Central memory CD8-positive, alpha-beta T cell (primary cell): Measurements from ENCODE around the gene SH2B3.
"Not testable (repeated sequence)": the region's sequence is repeated elsewhere in the genome, so short reads cannot be mapped to it uniquely, and the experiment has no call there.

Source experiments
- ATAC-seq: fragments of 150-1000 bp; cut with Tn5 transposase; replicated peaks from 2 replicates; pipeline ENCODE4 v1.10.0; 2022; ENCODE audit warnings: mild to moderate bottlenecking, moderate FRiP score, moderate number of reproducible peaks; ENCODE audit not compliant: poor library complexity, severe bottlenecking; ENCODE audit errors: extremely low read depth
- DNase-seq, 2 donors: peaks; one replicate each; pipeline ENCODE4 v3.0.0; 2021; ENCODE audit warnings: low spot score in 2 of 2
- H3K27ac Mint-ChIP-seq: one replicate; pipeline ENCODE4 v1.8.0; 2022; ENCODE audit warnings: low read depth, mild to moderate bottlenecking, moderate library complexity, mixed read lengths
- H3K27me3 Mint-ChIP-seq: one replicate; pipeline ENCODE4 v1.8.0; 2022; ENCODE audit warnings: mixed read lengths
- H3K36me3 Mint-ChIP-seq: one replicate; pipeline ENCODE4 v1.8.0; 2022; ENCODE audit warnings: mild to moderate bottlenecking, moderate library complexity, mixed read lengths; ENCODE audit not compliant: insufficient read depth
- H3K4me1 Mint-ChIP-seq: one replicate; pipeline ENCODE4 v1.8.0; 2022; ENCODE audit warnings: mixed read lengths
- H3K4me3 Mint-ChIP-seq: one replicate; pipeline ENCODE4 v1.8.0; 2022; ENCODE audit warnings: mild to moderate bottlenecking, moderate library complexity, mixed read lengths
- H3K9me3 Mint-ChIP-seq: one replicate; pipeline ENCODE4 v1.8.0; 2022; ENCODE audit warnings: mixed read lengths

The SH2B3 gene

DNA sequence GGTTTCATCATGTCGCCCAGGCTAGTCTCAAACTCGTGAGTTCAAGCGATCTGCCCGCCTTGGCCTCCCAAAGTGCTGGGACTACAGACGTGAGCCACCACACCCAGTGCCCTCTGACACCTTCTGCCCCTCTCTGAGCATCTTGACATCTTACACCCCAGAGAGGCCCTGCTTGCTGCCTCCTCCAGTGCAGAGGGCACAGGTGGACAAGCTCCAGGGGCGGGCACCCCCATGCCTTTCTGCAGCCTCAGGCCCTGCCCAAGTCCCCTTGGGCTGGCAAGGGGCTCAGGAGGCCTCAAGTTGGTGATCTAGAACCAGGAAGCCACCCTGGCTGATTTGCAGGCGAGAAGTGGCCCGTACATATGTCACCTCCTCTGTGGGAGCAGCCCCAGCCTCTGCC is 11.2 kb upstream of the SH2B3 start:
- no peaks in the 10 kb centered on the region for H3K9me3 Mint-ChIP-seq
- H3K27me3 Mint-ChIP-seq = no peaks in the 10 kb centered on the region
- DNase-seq (no peak), ATAC-seq (no peak)
- H3K36me3 Mint-ChIP-seq = peaks cover 1% of the 10 kb centered on the region
- H3K4me1 Mint-ChIP-seq = peaks cover 8% of the 10 kb centered on the region
- no peak overlapping the region for H3K27ac Mint-ChIP-seq
- no peak overlapping the region for H3K4me3 Mint-ChIP-seq

DNA sequence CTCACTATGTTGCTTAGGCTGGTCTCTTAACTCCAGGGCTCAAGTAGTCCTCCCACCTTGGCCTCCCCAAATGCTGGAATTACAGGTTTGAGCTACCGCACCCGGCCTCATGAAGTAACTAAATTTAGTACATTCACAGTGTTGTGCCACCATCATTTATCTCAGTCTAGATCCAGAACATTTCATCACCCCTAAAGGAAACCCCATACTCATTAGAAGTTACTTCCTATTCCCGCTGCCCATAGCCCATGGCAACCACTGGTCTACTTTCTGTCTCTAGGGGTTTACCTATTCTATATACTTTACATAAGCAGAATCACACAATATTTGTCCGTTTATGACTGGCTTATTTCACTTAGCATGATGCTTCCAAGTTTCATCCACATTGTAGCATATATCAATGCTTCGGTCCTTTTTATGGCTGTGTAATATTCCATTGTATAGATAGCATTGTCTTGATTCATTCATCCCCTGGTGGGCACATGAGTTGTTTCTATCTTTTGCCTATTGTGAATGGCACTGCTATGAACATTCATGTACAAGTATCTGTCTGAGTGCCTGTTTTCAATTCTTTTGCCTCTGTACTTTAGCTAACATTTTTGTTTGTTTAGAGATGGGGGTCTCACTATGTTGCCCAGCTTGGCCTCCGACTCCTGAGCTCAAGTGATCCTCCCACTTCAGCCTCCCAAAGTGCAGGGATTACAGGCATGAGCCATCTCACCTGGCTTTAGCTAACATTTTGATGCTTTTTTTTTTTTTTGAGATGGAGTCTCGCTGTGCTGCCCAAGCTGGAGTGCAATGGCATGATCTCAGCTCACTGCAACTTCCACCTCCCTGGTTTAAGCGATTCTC is 10.2 kb upstream of the SH2B3 start:
- H3K4me1 Mint-ChIP-seq = peaks cover 13% of the 10 kb centered on the region

DNA sequence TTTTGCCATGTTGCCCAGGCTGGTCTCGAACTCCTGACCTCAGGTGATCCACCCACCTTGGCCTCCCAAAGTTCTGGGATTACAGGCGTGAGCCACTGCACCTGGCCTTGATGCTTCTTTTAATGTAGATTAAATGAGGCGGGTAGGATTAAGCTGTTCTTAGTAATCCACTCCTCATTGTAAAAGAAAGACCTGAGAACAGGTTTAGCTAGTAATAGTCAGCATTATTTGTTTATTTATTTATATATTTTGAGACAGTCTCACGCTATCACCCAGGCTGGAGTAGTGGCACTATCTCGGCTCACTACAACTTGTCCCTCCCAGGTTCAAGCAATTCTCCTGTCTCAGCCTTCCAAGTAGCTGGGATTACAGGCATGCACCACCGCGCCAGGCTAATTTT is 9.5 kb upstream of the SH2B3 start:
- H3K36me3 Mint-ChIP-seq, H3K27me3 Mint-ChIP-seq, H3K9me3 Mint-ChIP-seq, DNase-seq, ATAC-seq, H3K27ac Mint-ChIP-seq, H3K4me3 Mint-ChIP-seq: not testable (repeated sequence)
- H3K4me1 Mint-ChIP-seq = peaks cover 13% of the 10 kb centered on the region

More for the DNA sequence above, 10.2 kb upstream of the SH2B3 start:
- H3K27ac Mint-ChIP-seq = no peak overlapping the region
- H3K27me3 Mint-ChIP-seq = no peaks in the 10 kb centered on the region
- ATAC-seq = no peak
- no peaks in the 10 kb centered on the region for H3K9me3 Mint-ChIP-seq
- DNase-seq = no peak
- H3K4me3 Mint-ChIP-seq = no peak overlapping the region
- peaks cover 2% of the 10 kb centered on the region for H3K36me3 Mint-ChIP-seq

DNA sequence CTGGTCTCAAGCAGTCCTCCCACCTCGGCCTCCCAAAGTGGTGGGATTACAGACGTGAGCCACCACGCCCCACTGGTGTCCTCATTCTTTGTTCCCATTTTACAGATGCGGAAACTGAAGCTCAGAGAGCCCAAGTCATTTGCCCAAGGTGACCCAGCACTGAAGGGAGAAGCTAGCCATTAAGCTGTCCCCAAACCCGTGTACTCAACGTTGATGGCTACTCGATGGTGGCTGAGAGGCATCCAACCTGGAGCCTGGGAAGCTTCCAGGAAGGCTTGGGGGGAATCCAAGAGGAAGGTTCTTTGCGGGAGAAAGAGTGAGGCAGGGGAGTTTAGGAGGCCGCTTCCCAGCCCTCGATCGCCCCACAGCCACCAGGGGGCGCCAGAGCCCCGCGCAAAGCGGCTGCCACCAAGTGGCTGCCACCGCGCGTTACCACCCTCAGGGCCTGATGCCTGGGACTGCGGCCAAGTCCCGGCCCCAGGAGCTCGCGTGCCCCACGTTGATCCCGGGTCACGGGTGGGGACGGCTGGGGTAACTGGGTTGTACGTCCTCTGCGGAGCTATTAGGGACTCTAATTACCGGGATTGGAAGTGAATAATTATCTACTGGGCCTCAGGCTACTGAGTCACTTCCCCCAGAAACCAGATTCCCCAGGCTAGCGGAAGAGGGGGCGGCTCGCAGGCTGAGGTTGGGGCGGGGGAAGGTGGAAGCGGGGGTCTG is 8.8 kb upstream of the SH2B3 start:
- Mint-ChIP-seq H3K4me1 (peaks cover 13% of the 10 kb centered on the region), H3K27me3 (no peaks in the 10 kb centered on the region), H3K36me3 (peaks cover 2% of the 10 kb centered on the region), H3K9me3 (no peaks in the 10 kb centered on the region), H3K4me3 (peak overlapping the region; percentile 70), H3K27ac (peak overlapping the region; percentile 74)
- DNase-seq = peak; percentile 72 to 89
- peak; percentile 90 for ATAC-seq

- no peak for DNase-seq
- no peaks in the 10 kb centered on the region for H3K27me3 Mint-ChIP-seq
- peaks cover 21% of the 10 kb centered on the region for H3K4me1 Mint-ChIP-seq
- ATAC-seq = no peak
- H3K36me3 Mint-ChIP-seq = peaks cover 2% of the 10 kb centered on the region
- no peaks in the 10 kb centered on the region for H3K9me3 Mint-ChIP-seq
- no peak overlapping the region for H3K4me3 Mint-ChIP-seq
- no peak overlapping the region for H3K27ac Mint-ChIP-seq
Measured at GRCh38 chr12:111398530-111398929, 7.2 kb upstream of the SH2B3 start.

GRCh38 chr12:111399741-111400404 is 5.8 kb upstream of the SH2B3 start:
- Mint-ChIP-seq H3K27ac (peak overlapping the region; percentile 79), H3K4me1 (peaks cover 34% of the 10 kb centered on the region)
- not testable (repeated sequence) for DNase-seq, H3K9me3 Mint-ChIP-seq, H3K27me3 Mint-ChIP-seq, ATAC-seq, H3K36me3 Mint-ChIP-seq, H3K4me3 Mint-ChIP-seq

- Mint-ChIP-seq H3K4me3 (no peak overlapping the region), H3K36me3 (peaks cover 6% of the 10 kb centered on the region), H3K4me1 (peaks cover 35% of the 10 kb centered on the region), H3K27ac (no peak overlapping the region), H3K27me3 (no peaks in the 10 kb centered on the region), H3K9me3 (no peaks in the 10 kb centered on the region)
- no peak for DNase-seq
- no peak for ATAC-seq
Measured at GRCh38 chr12:111401167-111401605, 4.5 kb upstream of the SH2B3 start.

DNA sequence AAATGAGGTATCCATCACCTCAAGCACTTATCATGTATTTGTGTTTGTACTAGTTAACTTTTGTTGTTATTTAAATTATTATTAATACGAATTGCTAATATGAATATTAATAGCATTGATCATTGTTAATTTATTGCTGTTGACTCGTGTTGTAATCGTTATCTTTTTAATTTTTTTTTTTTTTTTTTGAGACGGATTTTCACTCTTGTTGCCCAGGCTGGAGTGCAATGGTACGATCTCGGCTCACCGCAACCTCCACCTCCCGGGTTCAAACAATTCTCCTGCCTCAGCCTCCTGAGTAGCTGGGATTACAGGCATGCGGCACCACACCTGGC is 3.3 kb upstream of the SH2B3 start:
- not testable (repeated sequence) for ATAC-seq, H3K9me3 Mint-ChIP-seq, DNase-seq, H3K27me3 Mint-ChIP-seq
- Mint-ChIP-seq H3K4me1 (peaks cover 39% of the 10 kb centered on the region), H3K27ac (peak overlapping the region; percentile 93), H3K36me3 (peaks cover 12% of the 10 kb centered on the region), H3K4me3 (peak overlapping the region; percentile 76)

DNA sequence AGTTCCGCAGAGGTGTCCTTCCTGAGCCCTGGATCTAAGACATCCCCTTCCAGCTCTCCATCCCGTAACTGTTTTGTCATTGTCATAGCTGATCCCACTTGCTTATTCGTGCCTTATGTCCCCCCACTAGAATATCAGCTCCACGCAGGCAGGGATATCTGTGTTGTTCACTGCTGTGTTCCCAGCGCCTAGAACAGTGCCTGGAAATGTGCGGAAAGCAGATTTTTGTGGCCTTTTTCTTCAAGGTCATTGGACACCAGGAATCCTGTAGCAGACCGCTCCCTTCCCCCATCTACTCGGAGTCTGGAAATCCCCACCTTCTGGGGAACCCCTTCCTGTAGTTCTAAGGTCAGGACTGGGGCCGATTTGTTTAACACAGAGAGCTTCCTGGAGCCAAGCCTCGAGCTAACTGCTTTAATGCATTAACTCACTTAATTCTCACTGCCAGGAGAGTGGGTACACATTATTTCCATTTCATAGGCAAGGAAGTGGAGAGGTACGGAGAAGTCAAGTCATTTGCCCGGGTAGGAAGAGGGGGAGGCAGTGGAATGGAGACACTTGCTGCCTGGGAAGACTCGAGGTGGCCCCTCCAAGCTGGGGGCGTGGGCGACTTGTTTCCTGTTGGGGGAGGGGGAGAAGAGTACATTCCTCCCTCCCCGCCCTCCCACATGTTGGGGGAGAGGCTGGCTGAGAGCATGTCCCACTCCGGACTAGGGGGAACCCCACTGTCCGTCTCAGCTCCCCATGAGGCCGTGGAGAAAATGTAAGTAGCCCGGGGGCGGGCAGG is 1.2 kb upstream of the SH2B3 start:
- H3K36me3 Mint-ChIP-seq = peaks cover 12% of the 10 kb centered on the region
- ATAC-seq (no peak), DNase-seq (no peak)
- peak overlapping the region; percentile 76 for H3K4me3 Mint-ChIP-seq
- peaks cover 57% of the 10 kb centered on the region for H3K4me1 Mint-ChIP-seq
- H3K9me3 Mint-ChIP-seq = no peaks in the 10 kb centered on the region
- peak overlapping the region; percentile 54 for H3K27ac Mint-ChIP-seq
- H3K27me3 Mint-ChIP-seq = no peaks in the 10 kb centered on the region

DNA sequence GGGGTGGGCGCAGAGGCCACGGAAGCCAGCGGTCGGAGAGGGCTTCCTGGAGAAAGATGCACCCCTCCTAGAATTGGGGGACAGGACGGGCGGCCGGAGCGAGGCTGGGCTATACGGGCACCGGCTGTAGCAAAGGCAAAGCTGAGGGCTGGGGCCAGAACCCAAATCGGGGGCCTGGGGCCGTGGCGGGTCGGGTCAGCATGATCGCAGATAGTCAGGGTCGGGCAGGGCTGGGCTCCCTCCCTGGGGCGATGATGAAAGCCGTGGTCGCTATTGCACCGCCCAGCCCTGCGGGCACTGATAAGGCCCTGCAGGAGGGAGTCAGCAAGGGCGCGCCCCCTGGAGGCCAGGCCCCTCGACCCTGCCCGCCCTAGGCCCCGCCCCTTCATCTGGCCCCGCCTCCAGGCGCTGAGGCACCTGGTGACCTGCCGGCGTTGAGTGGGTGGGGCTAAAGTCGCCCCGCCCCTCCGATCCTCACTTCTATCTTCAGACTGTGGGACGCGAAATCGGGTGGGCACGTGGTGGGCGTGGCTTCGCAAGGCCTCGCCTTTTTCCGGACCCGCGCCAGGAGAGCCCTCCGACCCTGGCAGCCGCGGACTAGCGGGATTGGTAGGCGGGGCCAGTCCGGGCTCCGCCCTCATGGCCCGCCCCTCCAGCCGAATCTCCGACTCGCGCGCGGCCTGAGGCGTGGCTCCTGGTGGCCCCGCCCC is 419 bp upstream of the SH2B3 start:
- H3K4me3 Mint-ChIP-seq = peak overlapping the region; percentile 76
- peak overlapping the region; percentile 54 for H3K27ac Mint-ChIP-seq
- peak; percentile 68 for ATAC-seq
- peaks cover 12% of the 10 kb centered on the region for H3K36me3 Mint-ChIP-seq
- H3K27me3 Mint-ChIP-seq = no peaks in the 10 kb centered on the region
- no peaks in the 10 kb centered on the region for H3K9me3 Mint-ChIP-seq
- peaks cover 61% of the 10 kb centered on the region for H3K4me1 Mint-ChIP-seq
- DNase-seq = peak; percentile 97 to 98

GRCh38 chr12:111406474-111407376 is 1.0 kb downstream of the SH2B3 start:
- Mint-ChIP-seq H3K27ac (peak overlapping the region; percentile 88), H3K27me3 (no peaks in the 10 kb centered on the region), H3K9me3 (no peaks in the 10 kb centered on the region), H3K36me3 (peaks cover 10% of the 10 kb centered on the region), H3K4me3 (peak overlapping the region; percentile 76), H3K4me1 (peaks cover 71% of the 10 kb centered on the region)
- ATAC-seq = no peak
- peak in 1 of 2 donors; percentile 24 for DNase-seq
